Measurements from ENCODE around the gene VPS4A. TPM values are rescaled to one million over a fixed set of nuclear protein-coding genes. Genes with fewer than 3 reads are reported as not detected.

Gene VPS4A
- total and polyA plus RNA-seq, 4 donors: 13.3 to 15.7 (median 14.5) TPM

- no peak overlapping the region for H3K9ac ChIP-seq (ENCODE audit: low read depth in 1 of 2, low read length in 2 of 2)
- 72% methylated on average over 4 of the region's 4 CpGs for WGBS
- no peak overlapping the region for H3K27ac ChIP-seq (ENCODE audit: low read depth in 1 of 2, low read length in 2 of 2)
- DNase-seq (ENCODE audit: low spot score): no peak
- H3K4me3 ChIP-seq (ENCODE audit: low read depth in 1 of 3, low read length in 3 of 3): no peak overlapping the region
- TF ChIP-seq FOXA1 (IDR thresholded peaks at IDR 0.05) (no peak), ZBTB33 (IDR thresholded peaks at IDR 0.05) (no peak), CTCF (IDR thresholded peaks at IDR 0.05; ENCODE audit: low read depth, low read length, missing input control) (no peak), ATF3 (IDR thresholded peaks at IDR 0.05) (no peak), MAX (IDR thresholded peaks at IDR 0.05) (no peak), EGR1 (IDR thresholded peaks at IDR 0.05; ENCODE audit: low read depth in 2 of 2) (no peak), NR2F2 (IDR thresholded peaks at IDR 0.05) (no peak), YY1 (IDR thresholded peaks at IDR 0.05) (no peak), HNF4G (IDR thresholded peaks at IDR 0.05) (no peak), RXRA (IDR thresholded peaks at IDR 0.05) (no peak), GABPA (IDR thresholded peaks at IDR 0.05 in 1 of 2, conservative IDR thresholded peaks at IDR 0.05 in 1 of 2) (no peak), REST (IDR thresholded peaks at IDR 0.05) (no peak), RAD21 (IDR thresholded peaks at IDR 0.05) (no peak)
- H3K9me3 ChIP-seq (ENCODE audit: control insufficient read depth in 4 of 4, low read length in 3 of 4): no peaks in the 10 kb centered on the region
- H3K4me1 ChIP-seq (ENCODE audit: control insufficient read depth in 4 of 4, insufficient read depth in 4 of 4, low read length in 3 of 4): no peaks in the 10 kb centered on the region
- H3K27me3 ChIP-seq (ENCODE audit: control insufficient read depth in 4 of 4, insufficient read depth in 4 of 4, low read length in 3 of 4): no peaks in the 10 kb centered on the region
- H3K36me3 ChIP-seq (ENCODE audit: control insufficient read depth in 4 of 4, insufficient read depth in 3 of 4, low read depth in 1 of 4, low read length in 3 of 4): no peaks in the 10 kb centered on the region
Observed at GRCh38 chr16:69266334-69267063, 44.7 kb upstream of the VPS4A start.

GRCh38 chr16:69267633-69268032 is 43.5 kb upstream of the VPS4A start:
- no peaks in the 10 kb centered on the region for H3K4me1 ChIP-seq (ENCODE audit: control insufficient read depth in 4 of 4, insufficient read depth in 4 of 4, low read length in 3 of 4)
- 98% methylated on average over 4 of the region's 4 CpGs for WGBS
- H3K36me3 ChIP-seq (ENCODE audit: control insufficient read depth in 4 of 4, insufficient read depth in 3 of 4, low read depth in 1 of 4, low read length in 3 of 4): no peaks in the 10 kb centered on the region
- no peak overlapping the region for H3K4me3 ChIP-seq (ENCODE audit: low read depth in 1 of 3, low read length in 3 of 3)
- no peaks in the 10 kb centered on the region for H3K9me3 ChIP-seq (ENCODE audit: control insufficient read depth in 4 of 4, low read length in 3 of 4)
- no peaks in the 10 kb centered on the region for H3K27me3 ChIP-seq (ENCODE audit: control insufficient read depth in 4 of 4, insufficient read depth in 4 of 4, low read length in 3 of 4)
- DNase-seq (ENCODE audit: low spot score): no peak
- H3K27ac ChIP-seq (ENCODE audit: low read depth in 1 of 2, low read length in 2 of 2): no peak overlapping the region
- H3K9ac ChIP-seq (ENCODE audit: low read depth in 1 of 2, low read length in 2 of 2): no peak overlapping the region
- no peak for TF ChIP-seq ZBTB33 (IDR thresholded peaks at IDR 0.05)
- TF ChIP-seq ATF3 (IDR thresholded peaks at IDR 0.05): no peak
- TF ChIP-seq HNF4A (conservative IDR thresholded peaks at IDR 0.05): no peak
- no peak for TF ChIP-seq NR2F2 (IDR thresholded peaks at IDR 0.05)
- TF ChIP-seq HNF4G (IDR thresholded peaks at IDR 0.05): no peak
- TF ChIP-seq FOXA2 (IDR thresholded peaks at IDR 0.05): no peak
- no peak for TF ChIP-seq RXRA (IDR thresholded peaks at IDR 0.05)
- no peak for TF ChIP-seq RAD21 (IDR thresholded peaks at IDR 0.05)
- TF ChIP-seq CTCF (IDR thresholded peaks at IDR 0.05; ENCODE audit: low read depth, low read length, missing input control): no peak
- TF ChIP-seq SP1 (IDR thresholded peaks at IDR 0.05): no peak

All from liver (tissue), 9 donors.